GM18867 (cell line): ENCODE results near the gene ADGRG3.

Experiments
- ATAC-seq: cut with Tn5 transposase; IDR thresholded peaks from one replicate; pipeline ENCODE4 v1.9.1; 2021; ENCODE audit warnings: mild to moderate bottlenecking, moderate library complexity; ENCODE audit not compliant: unreplicated experiment

Gene ADGRG3

DNA sequence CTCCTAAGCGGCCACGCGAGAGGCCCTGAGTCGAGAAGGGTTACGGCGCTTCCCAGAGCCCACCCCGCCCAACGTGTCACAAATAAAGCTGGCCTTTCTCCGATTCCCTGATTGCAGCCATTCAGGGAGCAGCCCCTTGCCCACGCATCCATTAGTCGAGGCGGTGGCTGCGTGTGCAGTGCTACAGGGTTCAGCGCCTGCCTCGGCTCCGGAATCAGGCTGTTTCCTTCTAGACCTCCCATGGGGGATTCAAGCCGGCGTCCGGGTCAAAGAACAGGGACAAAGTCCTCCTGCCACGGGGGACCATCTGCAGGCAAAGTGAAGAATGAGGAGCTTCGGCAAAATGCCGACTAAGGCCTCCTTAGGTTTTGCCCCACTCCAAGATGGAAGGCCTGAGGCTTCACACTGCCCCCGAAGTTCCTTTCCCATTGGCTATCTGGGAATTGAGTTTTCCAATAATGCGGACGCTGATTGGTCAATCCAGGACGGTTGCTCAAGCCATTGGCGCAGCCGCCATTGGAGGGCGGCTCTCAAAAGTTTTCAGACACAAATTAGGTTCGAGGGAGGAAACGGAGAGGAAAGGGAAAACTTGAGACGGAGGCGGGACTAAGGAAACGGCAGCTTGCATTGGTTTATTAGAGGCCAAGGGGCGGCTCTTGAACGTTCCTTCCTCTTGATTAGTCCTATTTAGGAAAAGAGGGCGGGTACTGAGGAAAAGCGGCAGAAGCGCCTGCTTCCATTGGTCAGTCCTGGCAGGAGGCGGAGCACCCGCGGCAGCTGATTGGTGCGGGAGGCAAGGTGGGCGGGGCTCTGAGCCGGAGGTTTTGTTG lies 67.0 kb downstream of the ADGRG3 start:
- peak; percentile 87 for ATAC-seq

DNA sequence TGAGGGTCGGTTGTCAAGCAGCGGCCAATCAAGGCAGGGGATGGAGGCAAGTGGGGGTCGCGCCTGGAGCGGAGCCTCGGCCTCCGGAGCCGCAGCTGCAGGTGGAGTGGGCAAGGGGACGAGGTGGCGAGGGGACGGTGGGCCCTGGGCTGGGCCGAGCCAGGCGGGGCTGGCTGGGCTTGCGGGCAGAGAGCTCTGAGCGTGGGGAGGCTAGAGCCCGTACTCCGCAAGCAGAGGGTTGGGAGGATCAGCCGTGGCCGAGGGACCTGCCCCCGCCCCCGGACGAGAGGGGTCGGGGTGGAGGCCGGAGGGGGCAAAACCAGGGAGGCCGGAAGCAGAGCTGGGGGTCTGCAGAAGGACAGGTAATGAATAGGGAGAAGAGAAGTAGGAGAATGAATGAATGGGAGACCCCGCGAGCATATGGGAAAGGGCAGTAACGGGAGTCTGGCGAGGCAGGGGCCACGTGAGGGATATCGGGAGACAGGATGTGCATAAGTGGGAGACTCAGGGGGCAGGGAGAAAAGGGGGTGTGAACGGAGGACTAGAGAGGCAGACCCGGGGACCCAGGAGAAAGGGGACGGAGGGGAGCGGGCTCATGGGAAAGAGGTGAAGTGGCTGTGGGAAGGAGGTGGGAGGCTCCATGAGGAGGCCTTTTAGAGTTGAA lies 67.8 kb downstream of the ADGRG3 start, which contains the start of gene KATNB1:
Gene KATNB1, plus strand, starts transcription at position 16 of the 664 bp plus-strand sequence. CDS start 1,474 bp downstream, outside the sequence.
- ATAC-seq: no peak

DNA sequence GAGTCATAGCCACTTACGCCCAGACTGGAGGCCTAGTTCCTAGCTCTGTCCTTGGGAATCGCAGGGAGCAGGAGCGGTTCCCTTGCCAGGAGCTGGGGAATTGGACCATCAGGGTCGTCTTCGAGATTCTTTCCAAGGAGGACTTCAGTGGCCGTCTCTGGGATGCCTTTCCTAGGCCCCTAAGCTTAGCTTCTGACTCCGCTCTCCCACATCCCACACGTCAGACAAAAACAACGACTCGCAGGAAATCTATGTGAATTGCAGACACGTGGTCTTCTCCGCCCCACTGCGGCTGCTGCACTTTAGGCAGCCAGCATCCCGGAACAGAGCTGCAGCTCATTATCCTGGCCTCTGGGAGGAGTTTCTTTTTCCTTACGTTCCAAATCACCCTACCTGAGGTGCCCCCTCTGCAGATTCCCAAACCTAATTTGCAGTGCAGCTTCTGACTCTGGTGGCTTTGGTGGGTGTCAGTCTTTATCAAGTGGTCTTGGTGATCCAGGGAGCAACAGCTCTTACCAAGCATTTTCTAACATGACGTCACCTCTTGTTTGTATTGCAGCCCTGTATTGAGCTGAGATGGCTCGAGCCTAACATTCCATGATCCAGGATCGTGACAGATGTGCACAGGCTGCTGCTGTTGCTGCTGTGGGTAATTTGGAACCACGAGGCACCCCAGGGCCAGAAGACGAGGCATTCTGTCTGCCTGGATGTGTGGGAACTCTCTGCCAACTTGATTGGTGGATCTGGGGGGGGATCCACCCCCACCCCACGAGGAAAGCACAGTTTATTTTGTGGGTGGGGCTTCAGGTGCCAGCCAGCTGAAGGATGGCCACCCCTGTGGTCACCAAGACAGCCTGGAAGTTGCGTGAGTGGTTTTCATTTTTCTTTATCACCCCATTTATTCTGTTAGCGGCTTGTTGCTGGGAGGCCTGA lies 68.6 kb downstream of the ADGRG3 start:
- no peak for ATAC-seq

- no peak for ATAC-seq
These were observed 70.7 kb downstream of the ADGRG3 start for GRCh38 chr16:57738844-57739243.
